GM06990 (cell line): ENCODE measurements around the gene PSD4.

ENCODE experiments used
- DNase-seq: peaks from one replicate; pipeline ENCODE4 v3.0.0-alpha.2; 2011; ENCODE audit not compliant: insufficient read length; ENCODE audit errors: extremely low read depth
- H3K27me3 ChIP-seq: replicated peaks from 2 replicates; pipeline ENCODE4 v1.6.0; 2011; ENCODE audit warnings: low read length; ENCODE audit not compliant: control insufficient read depth, insufficient read depth
- H3K36me3 ChIP-seq: 2 replicates; pipeline ENCODE4 v1.5.1; 2011; ENCODE audit warnings: low read length; ENCODE audit not compliant: control insufficient read depth, insufficient read depth
- H3K4me3 ChIP-seq: replicated peaks from 2 replicates; pipeline ENCODE4 v1.5.1; 2011; ENCODE audit warnings: low read depth, mild to moderate bottlenecking, control low read depth, low read length
- CTCF ChIP-seq: IDR thresholded peaks from 2 replicates; pipeline ENCODE4 v1.5.1; 2011; ENCODE audit warnings: low read length, control low read depth, mild to moderate bottlenecking, inconsistent platforms; ENCODE audit not compliant: insufficient read depth, poor library complexity, severe bottlenecking

The PSD4 gene

GRCh38 chr2:113127646-113128570 lies 45.9 kb upstream of the PSD4 start:
- TF ChIP-seq CTCF: no peak
- no peaks in the 10 kb centered on the region for H3K27me3 ChIP-seq
- no peaks in the 10 kb centered on the region for H3K36me3 ChIP-seq
- H3K4me3 ChIP-seq: no peak overlapping the region
- DNase-seq: no peak

DNA sequence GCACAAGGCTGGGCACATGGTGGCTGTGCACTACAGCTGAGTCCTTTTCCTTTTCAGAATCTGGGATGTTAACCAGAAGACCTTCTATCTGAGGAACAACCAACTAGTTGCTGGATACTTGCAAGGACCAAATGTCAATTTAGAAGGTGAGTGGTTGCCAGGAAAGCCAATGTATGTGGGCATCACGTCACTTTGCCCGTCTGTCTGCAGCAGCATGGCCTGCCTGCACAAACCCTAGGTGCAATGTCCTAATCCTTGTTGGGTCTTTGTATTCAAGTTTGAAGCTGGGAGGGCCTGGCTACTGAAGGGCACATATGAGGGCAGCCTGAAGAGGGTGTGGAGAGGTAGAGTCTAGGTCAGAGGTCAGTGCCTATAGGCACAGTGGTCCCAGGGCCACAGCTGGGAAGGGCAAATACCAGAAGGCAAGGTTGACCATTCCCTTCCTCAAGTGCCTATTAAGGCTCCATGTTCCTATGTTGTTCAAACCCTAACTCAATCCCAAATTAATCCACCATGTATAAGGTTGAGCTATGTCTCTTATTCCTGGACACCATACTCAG lies 44.2 kb upstream of the PSD4 start:
- Histone ChIP-seq H3K4me3 (no peak overlapping the region), H3K27me3 (no peaks in the 10 kb centered on the region), H3K36me3 (no peaks in the 10 kb centered on the region)
- no peak for TF ChIP-seq CTCF
- no peak for DNase-seq

- TF ChIP-seq CTCF: no peak
- Histone ChIP-seq H3K27me3 (no peaks in the 10 kb centered on the region), H3K36me3 (no peaks in the 10 kb centered on the region), H3K4me3 (no peak overlapping the region)
- DNase-seq: no peak
Observed at GRCh38 chr2:113131352-113132185, 42.2 kb upstream of the PSD4 start.

- Histone ChIP-seq H3K4me3 (no peak overlapping the region), H3K36me3 (no peaks in the 10 kb centered on the region), H3K27me3 (no peaks in the 10 kb centered on the region)
- TF ChIP-seq CTCF: no peak
- no peak for DNase-seq
Observed at GRCh38 chr2:113132414-113133021, 41.3 kb upstream of the PSD4 start.

- no peaks in the 10 kb centered on the region for H3K27me3 ChIP-seq
- DNase-seq: no peak
- no peak for TF ChIP-seq CTCF
- H3K36me3 ChIP-seq: no peaks in the 10 kb centered on the region
- no peak overlapping the region for H3K4me3 ChIP-seq
Observed at GRCh38 chr2:113133704-113134598, 39.8 kb upstream of the PSD4 start.
